Left ventricle myocardium superior (tissue), 1 donor: ENCODE measurements around the gene PRRC1. TPM values are rescaled to one million over a fixed set of nuclear protein-coding genes. Genes with fewer than 3 reads are reported as not detected.

Experiments
- ATAC-seq: fragments of 200-7000 bp; cut with Tn5 transposase; one replicate; pipeline ENCODE4 v1.9.1; 2020; ENCODE audit warnings: mild to moderate bottlenecking, moderate library complexity
- DNase-seq: peaks from one replicate; pipeline ENCODE4 v3.0.0-alpha.2; 2020
- intact Hi-C: fragments of 100-400 bp; cut with micrococcal nuclease; formaldehyde crosslinking; loops from one replicate; pipeline ENCODE4 v1.11.0; 2022
- long read RNA-seq: library from polyadenylated mRNA; unstranded; transcript quantifications from one replicate; pipeline ENCODE4 v2.0.0, GENCODE V29; 2021
- total RNA-seq: library from RNA; stranded (reverse); fragmentation: NEBNext Ultra II Directional; extraction: Animal tissue kit (Norgen Biotek cat#: 25700); gene quantifications from one replicate; pipeline ENCODE4 v1.2.1, GENCODE V29; 2021
- donor health status: DM: no; HTN: yes; CAD: no; lungs with severe emphysema.

The PRRC1 gene
- 22.2 TPM for total RNA-seq
- long read RNA-seq, full-length matches to known transcripts, result 12 of 18 reads
- long read RNA-seq, partial matches to known transcripts, result 2 of 18 reads
- long read RNA-seq, other reads (novel, unspliced or antisense), result 4 of 18 reads

DNA sequence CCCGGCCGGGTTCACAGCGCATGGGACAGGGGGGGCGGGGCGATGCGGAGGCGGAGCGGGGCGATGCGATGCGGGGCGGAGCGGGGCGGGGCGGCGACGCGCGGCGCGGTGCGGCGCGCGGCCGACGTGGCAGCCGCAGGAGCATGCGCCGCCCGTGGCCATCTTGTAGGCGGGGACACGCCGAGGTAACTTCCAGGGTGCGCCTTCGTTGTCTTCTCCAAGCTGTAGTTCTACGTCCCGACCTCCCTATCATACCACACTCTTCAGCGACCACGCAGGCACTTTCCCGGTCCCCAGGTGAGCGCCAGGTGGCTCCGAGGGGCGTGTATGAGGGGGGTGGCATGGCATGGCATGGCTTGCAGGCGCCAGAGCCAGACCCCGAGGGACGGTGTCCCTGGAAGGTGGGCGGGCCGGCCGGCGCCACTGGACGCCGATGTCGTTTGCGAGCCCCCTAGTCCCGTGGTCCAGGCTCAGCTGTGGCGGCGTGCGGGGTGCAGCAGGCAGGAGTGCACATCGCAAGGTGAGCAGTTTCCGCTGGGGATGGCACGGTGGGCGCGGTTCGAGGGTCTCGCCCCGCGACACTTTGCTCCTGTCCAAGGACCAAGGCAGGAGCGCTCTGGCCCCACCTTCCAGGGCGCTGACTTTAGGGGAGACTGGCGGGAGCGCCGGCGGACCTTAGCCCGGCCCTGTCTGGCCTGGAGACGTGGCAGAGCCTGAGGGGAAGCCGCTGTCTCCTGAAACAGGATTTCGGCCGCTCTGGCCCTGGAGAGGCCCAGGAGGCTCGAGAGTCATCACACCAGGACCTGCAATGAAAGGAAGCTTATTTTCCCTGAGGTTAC, at the start of gene PRRC1:
Gene PRRC1 (plus strand): TSS at position 161 of the 839 bp plus-strand sequence. CDS start 5,840 bp downstream, outside the sequence.
- peak; percentile 98 for ATAC-seq
- intact Hi-C loops, result no loop called here
- peak; percentile 90 for DNase-seq

DNA sequence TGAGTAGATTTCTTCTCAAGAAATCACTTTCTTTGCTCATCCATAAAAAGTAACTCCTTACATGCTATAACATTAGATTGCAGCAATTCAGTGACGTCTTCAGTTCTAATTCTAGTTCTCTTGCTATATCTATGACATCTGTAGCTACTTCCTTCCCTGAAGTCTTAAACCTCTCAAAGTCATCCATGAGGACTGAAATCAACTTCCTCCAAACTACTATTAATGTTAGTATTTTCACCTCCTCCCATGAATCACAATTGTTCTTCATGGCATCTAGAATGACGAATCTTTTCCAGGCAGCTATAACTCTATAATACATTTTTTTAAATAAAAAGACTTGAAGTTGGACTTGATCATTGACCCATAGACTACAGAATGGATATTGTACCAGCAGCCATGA, 46.2 kb upstream of the PRRC1 start:
- no peak for ATAC-seq
- intact Hi-C loops, result no loop called here
- no peak for DNase-seq

DNA sequence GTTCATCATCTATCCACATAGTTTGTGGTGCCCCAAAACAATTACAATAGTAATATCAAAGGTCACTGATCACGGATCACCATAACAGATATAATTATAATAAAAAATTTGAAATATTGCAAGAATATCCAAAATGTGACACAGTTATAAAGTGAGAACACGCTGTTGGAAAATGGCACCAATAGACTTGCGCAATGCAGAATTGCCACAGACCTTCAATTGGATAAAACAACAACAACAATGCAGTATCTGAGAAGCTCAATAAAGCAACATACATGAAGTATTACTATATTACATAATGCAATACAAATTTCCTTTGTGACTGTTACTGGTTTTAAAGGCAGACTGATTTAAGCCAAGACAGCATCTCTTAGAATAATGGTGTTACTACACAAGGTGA, 44.7 kb upstream of the PRRC1 start:
- ATAC-seq (no peak), DNase-seq (no peak)
- intact Hi-C loops, result no loop called here

DNA sequence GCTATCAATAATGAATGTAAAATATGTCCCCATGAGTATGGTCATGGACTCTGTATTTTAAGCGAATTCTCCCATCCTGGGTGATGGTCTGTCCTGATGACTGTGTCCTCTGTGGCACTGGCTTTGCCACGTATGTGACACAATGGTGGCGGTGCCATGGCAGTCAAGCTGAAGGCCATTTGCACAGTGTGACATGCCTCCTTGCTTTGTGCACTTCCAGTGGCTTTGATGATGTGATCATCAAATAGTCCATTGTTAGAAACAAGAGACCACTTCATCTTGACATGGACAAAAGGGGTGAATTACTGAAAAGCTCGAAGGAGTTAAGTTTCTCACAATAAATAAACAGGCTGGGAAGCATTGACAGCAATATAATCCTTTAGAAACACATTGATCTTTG, 31.0 kb upstream of the PRRC1 start:
- intact Hi-C loops, result no loop called here
- no peak for ATAC-seq

DNA sequence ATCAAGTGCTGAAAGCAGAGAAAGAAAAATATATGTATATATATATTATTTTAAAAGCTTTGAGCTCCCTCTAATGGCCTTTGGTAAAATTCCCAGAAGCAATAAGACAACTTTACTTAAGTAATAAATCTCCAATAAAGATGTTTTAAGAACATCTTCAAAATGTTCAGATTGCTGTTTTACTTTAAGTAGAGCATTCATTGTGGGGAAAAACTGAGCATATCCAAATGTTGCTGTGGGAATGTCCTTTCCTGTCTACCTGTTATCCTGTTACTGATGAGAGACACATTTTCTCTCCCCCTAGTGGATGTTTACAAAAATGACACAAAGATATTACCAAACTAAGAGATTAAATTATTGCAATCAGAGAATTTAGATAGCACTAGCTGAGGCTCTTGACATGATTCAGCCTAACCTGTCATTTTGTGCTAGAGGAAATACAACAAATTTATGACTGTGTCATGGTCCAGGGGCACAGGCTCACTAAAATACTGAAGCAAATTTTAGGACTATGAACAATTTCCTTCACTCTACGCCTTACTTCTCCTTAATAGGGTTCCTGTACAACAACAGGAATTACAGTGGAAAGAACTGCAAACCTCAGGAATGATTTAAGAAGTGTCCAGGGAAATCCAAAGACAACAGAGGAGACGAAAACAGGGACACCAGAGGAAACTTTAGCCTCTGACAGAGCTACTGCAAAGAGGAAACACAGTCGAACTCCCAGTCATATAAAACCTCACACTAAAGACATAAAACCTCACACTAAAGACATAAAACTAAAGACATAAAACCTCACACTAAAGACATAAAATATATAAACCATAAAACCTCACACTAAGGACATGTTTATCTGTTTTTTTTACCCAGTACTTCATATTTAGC, 24.3 kb upstream of the PRRC1 start:
- DNase-seq (no peak), ATAC-seq (no peak)
- intact Hi-C loops, result loop anchor here (5.0 kb wide), 1 partner anchor 206 kb away; no protein-coding TSS in a partner anchor

More for the DNA sequence above, 31.0 kb upstream of the PRRC1 start:
- no peak for DNase-seq

DNA sequence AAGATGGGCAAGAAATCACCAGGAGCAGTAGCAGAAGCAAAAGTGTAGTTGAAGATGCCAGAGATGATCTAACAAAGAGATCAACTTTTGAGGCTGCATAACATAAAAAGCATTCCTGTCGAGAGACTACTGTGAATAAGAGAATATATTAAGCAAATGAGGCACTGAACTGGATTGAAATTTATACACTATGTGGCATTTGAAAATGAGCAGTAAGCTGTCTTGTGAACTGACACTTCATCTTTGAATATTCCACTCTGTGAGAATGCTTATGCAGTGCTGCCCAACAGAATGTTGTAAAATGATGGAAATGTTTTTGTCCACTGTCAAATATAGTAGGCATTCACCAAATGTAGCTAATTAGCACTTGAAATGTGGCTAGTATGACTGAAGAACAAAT, 18.9 kb upstream of the PRRC1 start:
- ATAC-seq (no peak), DNase-seq (no peak)
- intact Hi-C loops, result no loop called here

DNA sequence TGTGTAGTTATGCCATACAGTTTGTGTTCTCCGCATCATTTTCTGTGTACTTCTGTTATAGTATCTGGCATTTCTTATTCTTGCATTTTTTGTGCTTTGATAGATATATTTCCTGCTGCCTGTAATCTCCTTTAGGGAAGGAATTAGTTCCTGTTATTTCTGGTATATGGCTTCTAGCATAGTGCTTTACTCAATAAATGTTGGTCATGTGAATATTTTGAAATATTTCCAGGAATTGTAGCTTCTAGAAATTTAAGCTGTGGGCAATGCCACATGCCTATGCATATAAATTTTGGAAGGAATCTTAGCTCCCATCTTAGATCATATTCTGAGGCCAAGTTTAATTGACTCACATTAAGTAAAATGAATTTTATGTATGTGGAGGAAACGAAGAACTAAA, 11.5 kb upstream of the PRRC1 start:
- ATAC-seq, result no peak
- DNase-seq, result no peak
- intact Hi-C loops, result no loop called here

DNA sequence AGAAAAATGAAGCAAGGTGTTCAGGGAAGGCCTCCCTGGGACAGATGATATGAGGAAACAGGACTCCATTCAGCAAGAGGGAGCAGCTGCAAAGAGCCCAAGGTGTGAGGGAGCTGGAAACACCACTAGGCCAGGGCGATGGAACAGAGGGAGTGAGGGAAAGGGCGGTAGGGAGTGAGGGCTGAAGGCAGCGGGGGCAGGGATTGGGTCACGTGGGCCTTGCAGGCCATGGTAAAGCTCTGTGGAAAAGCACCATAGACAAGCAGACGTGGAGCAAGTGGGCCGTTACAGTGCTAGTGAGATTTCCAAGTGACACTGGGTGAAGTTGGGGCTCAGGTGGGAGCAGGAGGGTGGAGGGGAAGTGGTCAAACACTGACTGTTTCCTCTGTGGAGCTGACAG, 10.8 kb upstream of the PRRC1 start:
- no peak for ATAC-seq
- intact Hi-C loops, result no loop called here
- DNase-seq, result no peak

DNA sequence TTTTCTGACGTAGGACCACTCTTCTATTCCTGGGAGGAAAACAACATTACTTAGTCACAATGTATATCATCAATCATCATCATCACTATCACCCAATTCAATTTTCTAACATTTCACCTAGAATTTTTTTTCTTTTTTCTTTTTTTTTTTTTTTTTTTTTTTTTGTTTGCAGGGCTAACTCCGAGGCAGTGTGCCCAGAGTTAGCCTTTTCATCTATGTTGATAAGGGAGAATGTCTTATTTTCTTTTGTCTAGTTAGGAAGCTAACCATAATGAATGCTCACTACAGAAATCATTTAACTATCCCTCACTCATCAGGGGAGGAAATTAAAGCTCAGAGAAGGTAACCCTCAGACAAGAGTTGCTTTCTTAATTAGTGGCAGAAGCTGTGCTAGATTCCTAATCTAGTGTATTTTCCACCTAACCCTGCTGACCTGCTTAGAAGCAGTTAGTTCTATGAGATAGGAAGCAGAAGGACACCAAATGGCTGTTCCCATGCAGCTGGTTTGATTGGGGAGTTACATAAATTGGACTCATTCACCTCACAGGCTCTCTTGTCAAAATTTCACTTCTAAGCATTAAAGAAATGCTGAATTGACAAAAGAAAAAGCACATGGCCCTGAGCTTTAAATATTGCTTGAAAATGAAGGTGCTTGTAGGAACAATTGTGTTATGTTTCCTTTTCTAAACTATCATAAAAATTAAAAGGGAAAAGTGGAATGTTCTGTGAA, 8.6 kb upstream of the PRRC1 start:
- intact Hi-C loops, result no loop called here
- no peak for DNase-seq
- ATAC-seq, result no peak

DNA sequence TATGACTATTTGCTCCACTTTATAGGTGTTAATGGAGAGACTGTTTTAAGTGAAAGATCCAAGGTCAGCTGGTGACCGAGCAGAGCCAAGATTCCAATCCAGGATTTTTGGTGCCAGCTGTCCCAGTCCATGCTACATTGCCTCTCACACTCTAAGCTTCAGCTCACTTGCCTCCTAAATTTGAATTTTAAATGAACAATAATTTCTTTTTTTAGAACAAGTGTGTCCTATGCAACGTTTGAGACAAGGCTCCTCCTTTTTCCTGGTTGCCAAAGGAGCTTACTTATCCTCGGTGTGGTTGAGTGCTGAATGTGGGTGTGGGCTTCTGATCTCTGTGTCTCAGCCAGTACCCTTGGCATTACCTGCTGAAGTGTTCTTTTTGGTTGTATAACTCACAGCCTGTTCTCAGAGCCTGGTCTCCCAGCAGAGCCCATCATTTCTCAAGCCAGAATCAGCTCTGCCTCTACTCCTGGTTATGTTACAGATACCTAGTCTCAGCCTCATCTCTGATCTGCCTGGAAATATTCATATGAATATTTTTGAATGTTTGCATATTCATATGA, 4.0 kb upstream of the PRRC1 start:
- no peak for ATAC-seq
- intact Hi-C loops, result no loop called here
- no peak for DNase-seq

DNA sequence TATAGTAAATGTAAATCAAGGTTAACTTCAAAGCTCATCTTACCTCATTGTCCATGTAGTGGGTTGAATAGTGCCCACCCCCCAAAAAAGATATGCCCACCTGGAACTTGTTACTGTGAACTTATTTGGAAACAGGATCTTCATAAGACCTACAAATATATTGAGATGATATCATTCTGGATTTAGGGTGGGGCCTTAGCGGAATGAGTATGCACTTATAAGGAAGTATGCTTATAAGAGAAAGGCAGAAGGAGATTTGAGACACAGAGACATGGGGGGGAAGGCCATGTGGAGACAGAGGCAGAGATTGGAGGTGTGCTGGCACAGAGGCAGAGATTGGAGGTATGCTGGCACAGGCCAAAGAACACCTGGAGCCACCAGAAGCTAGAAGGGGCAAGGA, 2.6 kb upstream of the PRRC1 start:
- DNase-seq (no peak), ATAC-seq (no peak)
- intact Hi-C loops, result no loop called here

DNA sequence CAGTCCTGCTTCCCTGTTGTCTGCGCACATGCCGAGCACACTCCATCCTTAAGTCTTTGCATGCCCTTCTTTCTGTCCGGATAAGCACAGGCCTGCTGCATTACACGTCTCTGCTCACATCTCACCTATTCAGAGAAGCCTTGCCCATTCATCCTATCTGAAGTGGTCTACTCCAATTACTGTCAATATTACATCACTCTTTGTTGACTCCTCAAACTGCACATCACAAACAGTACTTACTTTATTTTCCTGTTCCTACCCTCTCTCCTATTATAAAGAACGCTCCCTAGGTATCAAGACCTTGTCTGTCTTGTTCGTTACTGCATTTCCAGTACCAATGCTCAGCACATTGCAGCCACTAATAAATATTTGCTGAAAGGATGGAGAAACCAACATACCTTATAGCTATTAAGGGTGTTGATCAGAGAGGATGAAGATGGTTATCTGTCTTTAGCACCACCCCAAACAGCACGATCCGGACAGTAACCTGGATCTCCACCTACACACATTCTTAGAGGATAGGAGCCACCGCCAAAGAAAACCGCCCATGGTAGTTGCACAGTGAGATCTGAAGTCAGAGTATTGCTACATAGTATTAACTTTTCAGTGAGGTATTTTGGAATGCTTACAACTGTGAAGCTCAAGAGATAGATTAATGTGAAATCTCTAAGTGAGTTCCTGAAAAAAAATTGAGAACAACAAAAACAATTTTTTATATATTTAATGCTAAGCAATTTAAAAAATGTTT, 1.6 kb upstream of the PRRC1 start:
- no peak for DNase-seq
- intact Hi-C loops, result no loop called here
- ATAC-seq, result no peak

DNA sequence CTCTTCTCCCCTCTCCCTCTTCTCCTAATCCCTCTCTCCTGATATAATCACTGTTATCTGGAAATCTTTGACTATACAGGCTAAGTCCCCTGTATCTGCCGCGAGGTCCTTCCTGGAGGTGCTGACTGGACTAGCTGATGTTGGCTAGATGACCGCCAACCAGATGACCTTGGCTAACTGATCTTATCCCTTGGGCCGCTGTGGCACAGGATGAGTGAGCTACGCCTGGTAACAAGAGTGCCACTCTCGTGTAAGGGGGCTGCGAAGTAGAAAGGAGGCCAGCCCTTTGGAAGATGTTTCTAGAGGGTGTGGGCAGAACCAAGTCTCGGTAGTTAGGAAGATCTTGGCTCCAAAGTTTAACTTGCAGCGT, 345 bp upstream of the PRRC1 start:
- no peak for DNase-seq
- intact Hi-C loops, result no loop called here
- ATAC-seq, result peak; percentile 25

DNA sequence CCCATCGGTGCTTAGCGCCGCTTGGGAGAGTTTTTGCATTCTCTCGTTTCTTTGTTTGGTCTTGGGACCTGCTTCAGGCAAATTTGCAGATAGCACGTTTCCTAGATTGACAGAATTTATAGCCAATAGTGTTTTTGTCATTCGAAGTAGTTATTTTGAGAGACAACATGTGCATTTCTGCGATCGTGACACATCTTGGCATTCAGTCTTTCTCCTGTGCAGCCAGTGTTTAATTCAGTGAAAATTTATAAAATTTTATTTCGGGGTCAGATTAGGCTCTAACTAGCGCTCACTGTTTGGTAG, 830 bp downstream of the PRRC1 start:
- DNase-seq (no peak), ATAC-seq (no peak)
- intact Hi-C loops, result no loop called here

DNA sequence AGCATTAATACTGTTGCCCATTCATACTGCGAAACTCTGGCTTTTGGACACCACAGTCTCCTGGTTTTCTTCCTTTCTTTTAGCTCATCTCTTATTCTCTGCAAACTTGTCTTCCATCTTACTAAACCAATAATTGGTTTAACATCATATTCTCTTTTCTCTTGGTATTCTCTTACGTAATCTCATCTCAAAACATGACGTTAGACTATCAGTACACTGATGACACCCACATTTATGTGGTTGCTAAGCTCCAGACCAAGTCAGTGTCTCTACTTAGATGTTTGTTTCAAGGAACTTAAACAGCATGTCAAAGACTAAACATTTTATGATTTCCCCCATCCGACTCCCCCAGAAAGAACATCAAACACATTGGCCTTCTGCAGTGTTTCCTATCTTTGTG, 2.1 kb downstream of the PRRC1 start:
- no peak for ATAC-seq
- intact Hi-C loops, result no loop called here
- no peak for DNase-seq

DNA sequence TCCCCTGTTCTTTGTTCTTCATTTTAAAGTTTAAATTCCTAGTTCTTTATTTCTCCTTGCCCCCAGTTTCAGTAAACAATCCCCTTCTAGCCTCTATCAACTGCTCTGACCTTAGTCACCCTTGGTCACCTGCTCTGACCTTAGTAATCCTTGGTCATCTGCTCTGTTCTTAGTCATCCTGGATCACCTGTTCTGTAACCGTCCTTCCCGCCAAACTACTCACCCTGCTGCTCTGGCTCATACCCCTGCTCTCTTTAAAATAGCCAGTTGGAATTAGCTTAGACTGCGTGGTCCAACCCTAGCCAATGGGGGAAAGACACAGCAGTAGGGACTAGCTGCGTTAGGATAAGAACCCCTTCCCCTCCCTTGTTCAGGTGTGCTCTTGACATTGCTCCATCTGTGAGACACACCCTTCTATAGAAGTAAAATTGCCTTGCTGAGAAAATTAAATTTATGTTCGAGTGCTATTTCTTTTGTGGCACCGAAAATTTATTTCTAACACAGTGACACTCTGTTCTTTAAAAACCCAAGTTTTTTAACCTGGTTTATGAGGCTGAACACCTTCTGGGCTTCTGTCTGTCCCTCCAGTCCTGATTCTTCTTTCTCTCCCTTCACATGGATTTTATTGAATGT, 3.8 kb downstream of the PRRC1 start:
- ATAC-seq, result no peak
- no peak for DNase-seq
- intact Hi-C loops, result no loop called here

DNA sequence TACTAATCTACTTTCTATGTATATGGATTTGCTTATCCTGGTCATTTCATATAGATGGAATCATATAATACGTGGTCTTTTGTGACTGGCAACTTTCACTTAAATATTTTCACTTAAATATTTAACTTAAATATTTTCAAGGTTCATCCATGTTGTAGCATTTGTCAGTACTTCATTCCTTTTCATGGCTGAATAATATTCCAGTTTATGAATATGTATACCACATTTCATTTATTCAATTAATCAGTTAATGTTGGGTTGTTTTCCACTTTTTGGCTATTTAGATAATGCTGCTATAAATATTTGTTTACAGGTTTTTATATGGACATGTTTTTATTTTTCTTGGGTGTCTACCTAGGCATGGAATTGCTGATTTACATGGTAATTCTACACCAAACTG, 7.7 kb downstream of the PRRC1 start:
- ATAC-seq, result no peak
- intact Hi-C loops, result no loop called here
- no peak for DNase-seq

DNA sequence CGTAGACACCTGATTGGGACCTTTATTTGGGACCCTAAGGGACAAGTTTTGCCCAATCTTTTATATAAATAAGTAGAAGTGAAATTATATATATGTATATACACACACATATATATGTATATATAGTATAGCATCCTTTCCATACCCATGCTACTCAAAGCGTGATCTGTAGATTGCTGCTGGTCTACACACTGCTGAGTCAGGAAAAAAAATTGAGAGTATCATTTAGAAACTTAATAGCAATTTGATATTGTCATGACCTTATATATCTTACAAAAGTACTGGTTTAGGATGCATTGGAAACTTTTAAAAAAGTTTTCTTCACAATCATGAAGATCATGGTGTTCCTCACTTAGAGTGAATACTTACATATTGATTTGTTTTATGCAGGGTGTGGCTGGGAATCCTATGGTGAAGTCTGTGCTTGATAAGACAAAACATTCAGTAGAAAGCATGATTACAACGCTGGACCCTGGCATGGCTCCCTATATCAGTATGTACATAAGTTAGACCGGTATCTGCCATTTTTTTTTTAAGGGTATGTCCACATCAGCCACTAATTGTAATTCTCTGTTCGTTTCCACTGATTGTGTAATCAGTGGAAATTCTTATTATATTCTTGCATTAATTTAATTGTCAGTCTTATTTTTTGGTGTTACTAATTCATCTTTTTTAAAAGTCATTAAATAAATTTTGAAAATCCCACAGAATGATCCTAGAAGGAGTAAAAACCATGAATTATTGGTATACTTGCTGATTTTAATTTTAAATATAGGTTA, 12.7 kb downstream of the PRRC1 start:
- no peak for ATAC-seq
- intact Hi-C loops, result no loop called here
- DNase-seq, result no peak
